GM12878 (cell line): ENCODE measurements around the gene TRUB2.

ENCODE experiments used
- CTCF ChIP-seq, 3 experiments: IDR thresholded peaks in 2 of 3; conservative IDR thresholded peaks in 1 of 3; 2 replicates each; pipeline ENCODE4 v1.5.1; 2011; ENCODE audit warnings: low read depth in 3 of 3, low read length in 3 of 3, mild to moderate bottlenecking in 3 of 3, control low read depth in 2 of 3, moderate library complexity in 2 of 3, inconsistent platforms in 1 of 3, mixed read lengths in 1 of 3; ENCODE audit not compliant: control insufficient read depth in 2 of 3, insufficient read depth in 1 of 3; ENCODE audit errors: extremely low read depth in 1 of 3
- JUNB ChIP-seq: IDR thresholded peaks from 2 replicates; pipeline ENCODE4 v1.6.1; 2016; ENCODE audit warnings: antibody characterized with exemption, mild to moderate bottlenecking
- POLR2AphosphoS2 ChIP-seq: IDR thresholded peaks from 2 replicates; pipeline ENCODE4 v1.6.1; 2011; ENCODE audit warnings: low read depth, mild to moderate bottlenecking, low read length, improper control_type of control experiment, moderate library complexity
- TAF1 ChIP-seq: IDR thresholded peaks from 2 replicates; pipeline ENCODE4 v1.6.1; 2011; ENCODE audit warnings: mild to moderate bottlenecking, low read depth, low read length, borderline replicate concordance
- TF ChIP-seq, protein P1 (sequence below): fragments of 450-650 bp; IDR thresholded peaks from 2 replicates; pipeline ENCODE4 v1.6.1; 2016; ENCODE audit warnings: mild to moderate bottlenecking

DNA sequence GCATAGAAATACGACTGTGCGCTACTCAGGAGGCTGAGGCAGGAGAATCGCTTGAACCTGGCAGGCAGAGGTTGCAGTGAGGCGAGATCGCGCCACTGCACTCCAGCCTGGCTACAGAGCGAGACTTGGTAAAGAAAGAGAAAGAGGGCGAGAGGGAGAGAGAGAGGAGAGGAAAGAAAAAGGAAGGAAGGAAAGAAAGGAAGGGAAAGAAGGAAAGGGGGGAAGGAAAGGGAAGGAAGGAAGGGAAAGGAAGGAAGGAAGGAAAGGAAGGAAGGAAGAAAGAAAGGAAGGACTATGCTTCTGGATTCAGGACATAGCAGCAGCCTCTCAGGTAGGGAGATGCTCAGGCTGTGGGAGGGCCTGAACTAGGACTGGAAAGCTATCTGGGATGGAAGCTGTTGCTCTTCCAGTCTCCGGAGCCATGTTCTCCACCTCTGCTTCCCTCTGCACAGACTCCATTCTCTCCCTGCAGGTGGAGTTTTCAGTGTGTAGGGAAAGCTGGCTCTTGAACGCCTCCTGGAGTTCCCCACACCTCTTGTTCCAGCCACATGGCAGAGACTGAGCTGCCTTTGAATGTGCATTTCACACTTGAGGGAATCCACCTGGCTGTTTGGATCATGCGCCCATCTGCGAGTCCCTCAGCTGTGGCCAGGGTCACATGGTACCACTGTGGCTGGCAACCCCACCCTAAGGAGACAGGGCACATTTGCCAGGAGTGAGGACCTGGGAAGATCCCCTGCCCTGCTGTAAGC lies 37.0 kb downstream of the TRUB2 start:
- TF ChIP-seq JUNB (no peak), TAF1 (no peak), POLR2AphosphoS2 (no peak), CTCF (IDR thresholded peaks at IDR 0.05 in 2 of 3, conservative IDR thresholded peaks at IDR 0.05 in 1 of 3; ENCODE audit: control insufficient read depth in 2 of 3, extremely low read depth in 1 of 3, insufficient read depth in 1 of 3, low read depth in 3 of 3, low read length in 3 of 3) (no peak)
- TF ChIP-seq, protein P1, sequence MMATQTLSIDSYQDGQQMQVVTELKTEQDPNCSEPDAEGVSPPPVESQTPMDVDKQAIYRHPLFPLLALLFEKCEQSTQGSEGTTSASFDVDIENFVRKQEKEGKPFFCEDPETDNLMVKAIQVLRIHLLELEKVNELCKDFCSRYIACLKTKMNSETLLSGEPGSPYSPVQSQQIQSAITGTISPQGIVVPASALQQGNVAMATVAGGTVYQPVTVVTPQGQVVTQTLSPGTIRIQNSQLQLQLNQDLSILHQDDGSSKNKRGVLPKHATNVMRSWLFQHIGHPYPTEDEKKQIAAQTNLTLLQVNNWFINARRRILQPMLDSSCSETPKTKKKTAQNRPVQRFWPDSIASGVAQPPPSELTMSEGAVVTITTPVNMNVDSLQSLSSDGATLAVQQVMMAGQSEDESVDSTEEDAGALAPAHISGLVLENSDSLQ = no peak
